Smooth muscle cell (in vitro differentiated cells): ENCODE results near the gene CCDC57. TPM values are rescaled to one million over a fixed set of nuclear protein-coding genes. Genes with fewer than 3 reads are reported as not detected.

Source experiments
- DNase-seq: peaks from one replicate; lab custom pipeline; 2025; ENCODE audit not compliant: unreplicated experiment; lab: John Stamatoyannopoulos, UW
- H2AFZ ChIP-seq: fragments of 200-600 bp; sonication (generic); 2 replicates; pipeline ENCODE4 v1.6.0; 2016; ENCODE audit warnings: antibody characterized with exemption, low read depth, mild to moderate bottlenecking
- H3F3A ChIP-seq: fragments of 200-600 bp; sonication (generic); 2 replicates; pipeline ENCODE4 v1.6.0; 2017; ENCODE audit warnings: antibody characterized with exemption, low read depth
- H3K27ac ChIP-seq: fragments of 200-600 bp; sonication (generic); 2 replicates; pipeline ENCODE4 v1.5.1; 2016; ENCODE audit warnings: low read depth, mild to moderate bottlenecking
- H3K27me3 ChIP-seq: fragments of 200-600 bp; sonication (generic); 2 replicates; pipeline ENCODE4 v1.6.1; 2016; ENCODE audit warnings: low read depth, mild to moderate bottlenecking
- H3K36me3 ChIP-seq: fragments of 200-600 bp; sonication (generic); 2 replicates; pipeline ENCODE4 v1.5.1; 2016; ENCODE audit warnings: low read depth
- H3K4me1 ChIP-seq: fragments of 200-600 bp; sonication (generic); 2 replicates; pipeline ENCODE4 v1.5.1; 2016; ENCODE audit warnings: low read depth
- H3K4me2 ChIP-seq: fragments of 200-600 bp; sonication (generic); 2 replicates; pipeline ENCODE4 v1.6.0; 2016; ENCODE audit warnings: mild to moderate bottlenecking
- H3K4me3 ChIP-seq: fragments of 200-600 bp; sonication (generic); 2 replicates; pipeline ENCODE4 v1.5.1; 2016; ENCODE audit warnings: mild to moderate bottlenecking
- H3K79me2 ChIP-seq: fragments of 200-600 bp; sonication (generic); 2 replicates; pipeline ENCODE4 v1.6.0; 2016; ENCODE audit warnings: low read depth, mild to moderate bottlenecking
- H3K9ac ChIP-seq: fragments of 200-600 bp; sonication (generic); 2 replicates; pipeline ENCODE4 v1.6.0; 2016; ENCODE audit warnings: low read depth
- H3K9me3 ChIP-seq: fragments of 200-600 bp; sonication (generic); replicated peaks from 2 replicates; pipeline ENCODE4 v1.5.1; 2016; ENCODE audit warnings: low read depth
- H4K20me1 ChIP-seq: fragments of 200-600 bp; sonication (generic); 2 replicates; pipeline ENCODE4 v1.6.0; 2016; ENCODE audit warnings: low read depth
- CTCF ChIP-seq: fragments of 200-600 bp; sonication (generic); IDR thresholded peaks from 2 replicates; pipeline ENCODE4 v1.5.1; 2017; ENCODE audit warnings: borderline replicate concordance, mild to moderate bottlenecking, antibody characterized with exemption; ENCODE audit not compliant: insufficient read depth, poor library complexity, severe bottlenecking
- WGBS: methylation state at CpG from one replicate; pipeline ENCODE4 v1.1.7; 2016; ENCODE audit warnings: low lambda C conversion rate; 5-methylcytosine and 5-hydroxymethylcytosine counted together
- polyA plus RNA-seq: library from polyadenylated mRNA; unstranded; fragments of >200 nt; fragmentation: Nextera tagmentation; extraction: Ambion mirVana; gene quantifications from 2 replicates; pipeline ENCODE4 v1.2.1, GENCODE V29; 2016
- total RNA-seq: library from RNA; depleted of rRNA; stranded (reverse); fragments of >200 nt; gene quantifications from 2 replicates; pipeline ENCODE4 v1.2.3, GENCODE V29; 2014

Gene CCDC57
- total and polyA plus RNA-seq, 2 experiments from 2014 or later, result 18.3 to 23.1 TPM

- Histone ChIP-seq H3K27me3 (no peaks in the 10 kb centered on the region), H3K9ac (no peak overlapping the region), H4K20me1 (no peaks in the 10 kb centered on the region), H3K79me2 (no peaks in the 10 kb centered on the region), H3F3A (no peaks in the 10 kb centered on the region), H3K4me2 (no peak overlapping the region), H3K9me3 (no peaks in the 10 kb centered on the region), H2AFZ (no peak overlapping the region), H3K4me1 (no peaks in the 10 kb centered on the region), H3K36me3 (no peaks in the 10 kb centered on the region), H3K27ac (no peak overlapping the region), H3K4me3 (no peak overlapping the region)
- no peak for DNase-seq
- TF ChIP-seq CTCF, result no peak
- 97% methylated on average over 5 of the region's 5 CpGs for WGBS
Measured at GRCh38 chr17:82184761-82185160, 27.9 kb downstream of the CCDC57 start.

GRCh38 chr17:82180776-82181528 is 31.7 kb downstream of the CCDC57 start:
- Histone ChIP-seq H3K9me3 (no peaks in the 10 kb centered on the region), H3K27ac (no peak overlapping the region), H3F3A (no peaks in the 10 kb centered on the region), H3K4me1 (no peaks in the 10 kb centered on the region), H3K36me3 (no peaks in the 10 kb centered on the region), H3K4me3 (no peak overlapping the region), H3K27me3 (no peaks in the 10 kb centered on the region), H3K4me2 (no peak overlapping the region), H4K20me1 (no peaks in the 10 kb centered on the region), H3K9ac (no peak overlapping the region), H2AFZ (no peak overlapping the region), H3K79me2 (no peaks in the 10 kb centered on the region)
- no peak for TF ChIP-seq CTCF
- DNase-seq, result no peak
- 87% methylated on average over 31 of the region's 31 CpGs for WGBS

GRCh38 chr17:82179946-82180475 is 32.6 kb downstream of the CCDC57 start:
- Histone ChIP-seq H3K9ac (no peak overlapping the region), H3K36me3 (no peaks in the 10 kb centered on the region), H4K20me1 (no peaks in the 10 kb centered on the region), H3F3A (no peaks in the 10 kb centered on the region), H2AFZ (no peak overlapping the region), H3K9me3 (no peaks in the 10 kb centered on the region), H3K4me2 (no peak overlapping the region), H3K27me3 (no peaks in the 10 kb centered on the region), H3K27ac (no peak overlapping the region), H3K4me3 (no peak overlapping the region), H3K79me2 (no peaks in the 10 kb centered on the region), H3K4me1 (peaks cover 2% of the 10 kb centered on the region)
- no peak for DNase-seq
- no peak for TF ChIP-seq CTCF
- 96% methylated on average over 10 of the region's 10 CpGs for WGBS

- H3K4me3 ChIP-seq, result no peak overlapping the region
- no peak overlapping the region for H3K4me2 ChIP-seq
- no peak for DNase-seq
- no peaks in the 10 kb centered on the region for H3K9me3 ChIP-seq
- H3K4me1 ChIP-seq, result peaks cover 8% of the 10 kb centered on the region
- H3K27me3 ChIP-seq, result no peaks in the 10 kb centered on the region
- no peak overlapping the region for H2AFZ ChIP-seq
- H3F3A ChIP-seq, result no peaks in the 10 kb centered on the region
- TF ChIP-seq CTCF, result no peak
- WGBS, result 97% methylated on average over 13 of the region's 13 CpGs
- no peak overlapping the region for H3K9ac ChIP-seq
- no peak overlapping the region for H3K27ac ChIP-seq
- H4K20me1 ChIP-seq, result no peaks in the 10 kb centered on the region
- no peaks in the 10 kb centered on the region for H3K36me3 ChIP-seq
- no peaks in the 10 kb centered on the region for H3K79me2 ChIP-seq
Measured at GRCh38 chr17:82179412-82179811, 33.2 kb downstream of the CCDC57 start.
